HepG2 (cell line): Measurements from ENCODE around the gene MC1R. TPM values are rescaled to one million over a fixed set of nuclear protein-coding genes. Genes with fewer than 3 reads are reported as not detected.

Source experiments
- CHD4 ChIP-seq: fragments of 200-600 bp; sonication (generic); IDR thresholded peaks from 2 replicates; pipeline ENCODE4 v1.7.0; 2017; ENCODE audit warnings: mild to moderate bottlenecking, low read length, borderline replicate concordance
- CREM ChIP-seq, 2 experiments: sonication (generic) in 1 of 2; formaldehyde crosslinking in 1 of 2; IDR thresholded peaks; 2 replicates each; pipeline versions ENCODE4 v1.4.0 to v1.6.1; 2016 to 2020; ENCODE audit warnings: antibody characterized with exemption in 1 of 2, mild to moderate bottlenecking in 1 of 2, missing genetic modification reagents in 1 of 2
- DR1 ChIP-seq: sonication (generic); formaldehyde crosslinking; IDR thresholded peaks from 2 replicates; pipeline ENCODE4 v1.8.0; 2021; ENCODE audit warnings: mild to moderate bottlenecking, missing genetic modification reagents, inconsistent platforms
- ELF3 ChIP-seq: IDR thresholded peaks from 2 replicates; pipeline ENCODE4 v1.6.1; 2016; ENCODE audit warnings: missing genetic modification reagents, missing compliant biosample characterization
- EP300 ChIP-seq, 3 experiments: sonication (generic) in 1 of 3; formaldehyde crosslinking in 1 of 3; IDR thresholded peaks; 2 replicates each; pipeline versions ENCODE4 v1.5.1 to v1.6.1; 2011 to 2020; ENCODE audit warnings: low read depth in 2 of 3, low read length in 2 of 3, borderline replicate concordance in 1 of 3, improper control_type of control experiment in 1 of 3, mild to moderate bottlenecking in 1 of 3, missing genetic modification reagents in 1 of 3, moderate library complexity in 1 of 3
- KIAA2018 ChIP-seq: sonication (generic); formaldehyde crosslinking; IDR thresholded peaks from 2 replicates; pipeline ENCODE4 v1.5.0; 2020; ENCODE audit warnings: mild to moderate bottlenecking, missing genetic modification reagents, borderline replicate concordance
- NPAS2 ChIP-seq: sonication (generic); formaldehyde crosslinking; IDR thresholded peaks from 2 replicates; pipeline ENCODE4 v1.8.0; 2022; ENCODE audit warnings: mild to moderate bottlenecking, missing genetic modification reagents, borderline replicate concordance
- NR1H2 ChIP-seq: sonication (generic); formaldehyde crosslinking; IDR thresholded peaks from 2 replicates; pipeline ENCODE4 v1.8.1; 2022; ENCODE audit warnings: low read depth, missing genetic modification reagents, borderline replicate concordance
- ZBTB46 ChIP-seq: sonication (generic); formaldehyde crosslinking; IDR thresholded peaks from 2 replicates; pipeline ENCODE4 v1.4.0; 2020; ENCODE audit warnings: mild to moderate bottlenecking, missing genetic modification reagents, borderline replicate concordance
- ZC3H13 ChIP-seq: sonication (generic); formaldehyde crosslinking; IDR thresholded peaks from 2 replicates; pipeline ENCODE4 v1.8.1; 2023; ENCODE audit warnings: mild to moderate bottlenecking, missing genetic modification reagents, moderate library complexity
- ZNF230 ChIP-seq: sonication (generic); formaldehyde crosslinking; IDR thresholded peaks from 2 replicates; pipeline ENCODE4 v1.4.0; 2020; ENCODE audit warnings: mild to moderate bottlenecking, missing genetic modification reagents
- ZNF468 ChIP-seq: sonication (generic); formaldehyde crosslinking; IDR thresholded peaks from 2 replicates; pipeline ENCODE4 v1.8.0; 2022; ENCODE audit warnings: mild to moderate bottlenecking, moderate library complexity, missing genetic modification reagents
- ZNF546 ChIP-seq: sonication (generic); formaldehyde crosslinking; conservative IDR thresholded peaks from 2 replicates; pipeline ENCODE4 v1.8.1; 2023; ENCODE audit warnings: mild to moderate bottlenecking, missing genetic modification reagents
- ZNF552 ChIP-seq: sonication (generic); formaldehyde crosslinking; IDR thresholded peaks from 2 replicates; pipeline ENCODE4 v1.9.0; 2022; ENCODE audit warnings: missing genetic modification reagents, mild to moderate bottlenecking, borderline replicate concordance
- ZNF589 ChIP-seq: sonication (generic); formaldehyde crosslinking; conservative IDR thresholded peaks from 2 replicates; pipeline ENCODE4 v1.8.0; 2022; ENCODE audit warnings: mild to moderate bottlenecking, moderate library complexity, missing genetic modification reagents
- ZNF841 ChIP-seq: sonication (generic); formaldehyde crosslinking; IDR thresholded peaks from 2 replicates; pipeline ENCODE4 v1.8.1; 2023; ENCODE audit warnings: missing genetic modification reagents, borderline replicate concordance
- ZNF879 ChIP-seq: sonication (generic); formaldehyde crosslinking; IDR thresholded peaks from 2 replicates; pipeline ENCODE4 v1.8.1; 2023; ENCODE audit warnings: missing genetic modification reagents
- ZNF883 ChIP-seq: sonication (generic); formaldehyde crosslinking; IDR thresholded peaks from 2 replicates; pipeline ENCODE4 v1.5.1; 2020; ENCODE audit warnings: mild to moderate bottlenecking, missing genetic modification reagents; ENCODE audit errors: not compliant biosample characterization
- polyA plus RNA-seq, 8 experiments: library from polyadenylated mRNA; depleted of rRNA in 3 of 8; stranded (reverse) in 7 of 8; unstranded in 1 of 8; fragments of >200 nt; fragmentation: Illumina TruSeq in 4 of 8; extraction: Trizol in 4 of 8; gene quantifications; 2 replicates each; pipeline versions ENCODE4 v1.2.1 to v1.2.3, GENCODE V29; 2011 to 2016; ENCODE audit warnings: low read depth in 4 of 8, missing spikeins in 1 of 8, mixed read lengths in 1 of 8; ENCODE audit not compliant: insufficient read depth in 1 of 8
- total RNA-seq, 5 experiments: library from RNA; depleted of rRNA; stranded (reverse); fragments of >200 nt; fragmentation: Illumina TruSeq; extraction: Trizol; gene quantifications; 2 replicates each; pipeline ENCODE4 v1.2.3, GENCODE V29; 2016; ENCODE audit warnings: low read depth in 1 of 5

The MC1R gene
- total and polyA plus RNA-seq, 2 of the 13 experiments (the other 11 are each of a cell fraction or from before 2014, with no cell fraction given) = 9.1 to 14.8 TPM

- TF ChIP-seq ZNF552 (CRISPR knock-in tag) (no peak), ZNF230 (no peak), KIAA2018 (CRISPR knock-in tag) (no peak), DR1 (CRISPR knock-in tag) (no peak), ZNF468 (CRISPR knock-in tag) (0 out of 2 replicates have a peak, but pooled peaks have one; percentile 48), CREM (IDR thresholded peaks at IDR 0.05) (no peak), CREM (CRISPR knock-in tag; IDR thresholded peaks at IDR 0.05) (no peak), ZNF879 (CRISPR knock-in tag) (no peak), ZNF589 (CRISPR knock-in tag) (0 out of 2 replicates have a peak, but pooled peaks have one; percentile 38), ZC3H13 (CRISPR knock-in tag) (peak; percentile 50; the same call in 1 of the 2 replicates), ZBTB46 (CRISPR knock-in tag) (no peak), ZNF883 (CRISPR knock-in tag) (no peak), ZNF841 (CRISPR knock-in tag) (no peak), CHD4 (no peak), ZNF546 (CRISPR knock-in tag) (no peak), NR1H2 (CRISPR knock-in tag) (no peak), ELF3 (CRISPR knock-in tag) (no peak), NPAS2 (CRISPR knock-in tag) (no peak), EP300 (IDR thresholded peaks at IDR 0.05; ENCODE audit: low read depth in 2 of 2, low read length in 2 of 2) (no peak), EP300 (CRISPR knock-in tag; IDR thresholded peaks at IDR 0.05; ENCODE audit: borderline replicate concordance) (no peak)
Measured at GRCh38 chr16:89913408-89914387, 5.0 kb upstream of the MC1R start (continued).
